GM12864 (cell line): ENCODE results near the gene RAPGEF2.

Experiments
- DNase-seq: peaks from one replicate; pipeline ENCODE4 v3.0.0-alpha.2; 2011; ENCODE audit warnings: low read depth
- H3K4me3 ChIP-seq: 2 replicates; pipeline ENCODE4 v1.5.1; 2011; ENCODE audit warnings: mild to moderate bottlenecking, low read depth, low read length, control low read depth
- CTCF ChIP-seq: IDR thresholded peaks from 2 replicates; pipeline ENCODE4 v1.5.1; 2011; ENCODE audit warnings: low read depth, mild to moderate bottlenecking, moderate library complexity, low read length, control low read depth, inconsistent platforms; ENCODE audit errors: missing control alignments

The RAPGEF2 gene

GRCh38 chr4:159267869-159268285, 165.0 kb downstream of the RAPGEF2 start:
- no peak for TF ChIP-seq CTCF
- no peak for DNase-seq
- H3K4me3 ChIP-seq: peak overlapping the region; percentile 42; the same call in 1 of the 2 replicates

GRCh38 chr4:159268607-159269006, 165.7 kb downstream of the RAPGEF2 start:
- no peak for DNase-seq
- H3K4me3 ChIP-seq: no peak overlapping the region
- TF ChIP-seq CTCF: no peak

- no peak overlapping the region for H3K4me3 ChIP-seq
- no peak for DNase-seq
- TF ChIP-seq CTCF: no peak
Measured at GRCh38 chr4:159269116-159269515, 166.2 kb downstream of the RAPGEF2 start.

- no peak for DNase-seq
- no peak overlapping the region for H3K4me3 ChIP-seq
- no peak for TF ChIP-seq CTCF
Measured at GRCh38 chr4:159269956-159270355, 167.1 kb downstream of the RAPGEF2 start.

- TF ChIP-seq CTCF: no peak
- no peak for DNase-seq
- no peak overlapping the region for H3K4me3 ChIP-seq
Measured at GRCh38 chr4:159271856-159272255, 169.0 kb downstream of the RAPGEF2 start.

GRCh38 chr4:159272273-159273140, 169.6 kb downstream of the RAPGEF2 start:
- H3K4me3 ChIP-seq: no peak overlapping the region
- no peak for TF ChIP-seq CTCF
- no peak for DNase-seq

GRCh38 chr4:159273141-159273438, 170.2 kb downstream of the RAPGEF2 start:
- TF ChIP-seq CTCF: no peak
- no peak for DNase-seq
- no peak overlapping the region for H3K4me3 ChIP-seq
